K562 (cell line): ENCODE measurements around the gene CACNA2D3. TPM values are rescaled to one million over a fixed set of nuclear protein-coding genes. Genes with fewer than 3 reads are reported as not detected.

Experiments used
- ATAC-seq: fragments of 200-7000 bp; cut with Tn5 transposase; 3 replicates; pipeline ENCODE4 v1.9.1; 2020; ENCODE audit warnings: moderate library complexity
- BruUV-seq: library from RNA; stranded (reverse); fragments of 400-500 nt; replicated peaks from 2 replicates; lab custom pipeline; 2021; lab: Mats Ljungman, UMichigan
- CTCF ChIA-PET: fragments of 300-600 bp; formaldehyde crosslinking; extraction: SDS; loops from one replicate; lab custom pipeline; 2021; ENCODE audit warnings: low intra/inter-chr PET ratio; lab: Yijun Ruan, JAX
- POLR2A ChIA-PET: fragments of 300-600, 350-650 bp; sonication (Branson Sonifier 250); formaldehyde crosslinking; extraction: SDS; loops from one replicate; lab custom pipeline; 2021; ENCODE audit warnings: antibody characterized with exemption, inconsistent platforms; lab: Yijun Ruan, JAX
- DNase-seq, 4 experiments: peaks; one replicate each; pipeline versions ENCODE4 v3.0.0 to v3.0.0-alpha.2; 2011 to 2018; ENCODE audit warnings: low spot score in 3 of 4, mixed read lengths in 3 of 4; ENCODE audit errors: extremely low read depth in 1 of 4
- FAIRE-seq: peaks from 2 replicates; lab custom pipeline; 2011; peaks lifted over from hg19 to GRCh38; lab: Jason Lieb, UNC
- H2AFZ ChIP-seq: 2 replicates; pipeline ENCODE4 v1.6.0; 2011; ENCODE audit warnings: low read depth, low read length, control low read depth, inconsistent platforms
- H3K27ac ChIP-seq: fragments of 200-600 bp; 3 replicates; pipeline ENCODE4 v1.8.0; 2011; ENCODE audit warnings: low read depth, mild to moderate bottlenecking, control low read depth, inconsistent platforms, low read length, moderate library complexity, mixed read lengths; ENCODE audit errors: extremely low read depth
- H3K27me3 ChIP-seq, 2 experiments: fragments of 300-600 bp in 1 of 2; 2 replicates in 1 of 2; 3 replicates in 1 of 2; pipeline versions ENCODE4 v1.6.0 to v1.8.0; 2011; ENCODE audit warnings: inconsistent platforms in 2 of 2, low read length in 2 of 2, mild to moderate bottlenecking in 1 of 2, mixed read lengths in 1 of 2, moderate library complexity in 1 of 2; ENCODE audit not compliant: control insufficient read depth in 2 of 2, insufficient read depth in 2 of 2
- H3K36me3 ChIP-seq: fragments of 300-600 bp; 3 replicates; pipeline ENCODE4 v1.8.0; 2011; ENCODE audit warnings: mild to moderate bottlenecking, low read length, inconsistent platforms; ENCODE audit not compliant: control insufficient read depth, insufficient read depth
- H3K4me1 ChIP-seq, 2 experiments: fragments of 200-600 bp in 1 of 2; replicated peaks in 1 of 2; 2 replicates in 1 of 2; 3 replicates in 1 of 2; pipeline versions ENCODE4 v1.5.1 to v1.8.0; 2011; ENCODE audit warnings: inconsistent platforms in 2 of 2, low read length in 2 of 2, mild to moderate bottlenecking in 1 of 2, mixed read lengths in 1 of 2, moderate library complexity in 1 of 2; ENCODE audit not compliant: control insufficient read depth in 2 of 2, insufficient read depth in 2 of 2
- H3K4me2 ChIP-seq: 2 replicates; pipeline ENCODE4 v1.6.1; 2011; ENCODE audit warnings: low read length, control low read depth, inconsistent platforms, mixed read lengths; ENCODE audit not compliant: insufficient read depth
- H3K4me3 ChIP-seq: fragments of 200-600 bp; sonication (generic), shearing (Covaris generic); 2 replicates; pipeline ENCODE4 v1.5.1; 2016; ENCODE audit warnings: control low read depth, inconsistent platforms
- H3K79me2 ChIP-seq: fragments of 200-600 bp; 3 replicates; pipeline ENCODE4 v1.8.0; 2011; ENCODE audit warnings: low read length, inconsistent platforms; ENCODE audit not compliant: control insufficient read depth, insufficient read depth
- H3K9ac ChIP-seq, 2 experiments: 2 replicates each; pipeline versions ENCODE4 v1.6.0 to v1.6.1; 2011; ENCODE audit warnings: low read depth in 2 of 2, low read length in 2 of 2, control low read depth in 1 of 2, inconsistent platforms in 1 of 2, mild to moderate bottlenecking in 1 of 2, mixed read lengths in 1 of 2; ENCODE audit not compliant: insufficient read depth in 1 of 2
- H3K9me1 ChIP-seq: one replicate; pipeline ENCODE4 v1.6.0; 2011; ENCODE audit warnings: inconsistent platforms, mild to moderate bottlenecking, low read length, moderate library complexity; ENCODE audit not compliant: control insufficient read depth, insufficient read depth
- H3K9me3 ChIP-seq: replicated peaks from 2 replicates; pipeline ENCODE4 v1.5.1; 2011; ENCODE audit warnings: low read depth, low read length, inconsistent platforms; ENCODE audit not compliant: control insufficient read depth, insufficient read depth
- H4K20me1 ChIP-seq: replicated peaks from 2 replicates; pipeline ENCODE4 v1.6.1; 2011; ENCODE audit warnings: low read length, inconsistent platforms, mixed read lengths; ENCODE audit not compliant: control insufficient read depth, insufficient read depth
- ARNT ChIP-seq, 2 experiments: fragments of 450-650 bp; IDR thresholded peaks; 2 replicates each; pipeline ENCODE4 v1.6.1; 2016; ENCODE audit warnings: mild to moderate bottlenecking in 1 of 2
- BCL6 ChIP-seq: fragments of 250-450 bp; sonication (Bioruptor Pico); IDR thresholded peaks from 2 replicates; pipeline ENCODE4 v1.4.0; 2020
- CXXC5 ChIP-seq: fragments of 250-450 bp; sonication (Bioruptor Pico); IDR thresholded peaks from 2 replicates; pipeline ENCODE4 v1.8.0; 2022; ENCODE audit warnings: inconsistent platforms, mild to moderate bottlenecking, moderate library complexity
- FOS ChIP-seq: IDR thresholded peaks from 3 replicates; pipeline ENCODE4 v1.6.1; 2011; ENCODE audit not compliant: insufficient read length; ENCODE audit errors: extremely low read depth
- GTF3C2 ChIP-seq: IDR thresholded peaks from 3 replicates; pipeline ENCODE4 v1.6.1; 2011; ENCODE audit warnings: borderline replicate concordance, mild to moderate bottlenecking, moderate library complexity; ENCODE audit not compliant: insufficient read length; ENCODE audit errors: extremely low read depth
- HDAC2 ChIP-seq: fragments of 450-650 bp; IDR thresholded peaks from 2 replicates; pipeline ENCODE4 v1.6.1; 2016; ENCODE audit warnings: mild to moderate bottlenecking
- HOMEZ ChIP-seq: fragments of 250-450 bp; sonication (Bioruptor Pico); IDR thresholded peaks from 2 replicates; pipeline ENCODE4 v1.4.0; 2020; ENCODE audit warnings: mild to moderate bottlenecking, moderate library complexity
- MCM3 ChIP-seq: fragments of 450-650 bp; IDR thresholded peaks from 2 replicates; pipeline ENCODE4 v1.6.1; 2016
- NBN ChIP-seq: fragments of 450-650 bp; IDR thresholded peaks from 2 replicates; pipeline ENCODE4 v1.6.1; 2016; ENCODE audit warnings: low read depth, mild to moderate bottlenecking
- POLR2B ChIP-seq: fragments of 450-650 bp; IDR thresholded peaks from 2 replicates; pipeline ENCODE4 v1.6.1; 2018; ENCODE audit warnings: low read depth; ENCODE audit not compliant: partially characterized antibody
- POLR2G ChIP-seq: fragments of 200-400 bp; formaldehyde crosslinking; IDR thresholded peaks from 2 replicates; pipeline ENCODE4 v1.6.1; 2017; ENCODE audit warnings: low read depth, mild to moderate bottlenecking, antibody characterized with exemption, low read length, moderate library complexity
- RB1 ChIP-seq: fragments of 450-650 bp; IDR thresholded peaks from 2 replicates; pipeline ENCODE4 v1.6.1; 2017; ENCODE audit warnings: low read depth, mild to moderate bottlenecking
- ZSCAN32 ChIP-seq: fragments of 450-650 bp; formaldehyde crosslinking; IDR thresholded peaks from 2 replicates; pipeline ENCODE4 v1.4.0; 2020; ENCODE audit warnings: mild to moderate bottlenecking, moderate library complexity
- WGBS: fragments of 100-300 bp; shearing (Covaris generic); methylation state at CpG from one replicate; pipeline ENCODE4 v1.1.6; 2016; ENCODE audit warnings: low coverage, mixed read lengths; ENCODE audit not compliant: insufficient coverage; ENCODE audit errors: missing lambda C conversion rate; 5-methylcytosine and 5-hydroxymethylcytosine counted together
- in situ Hi-C: fragments of 300-500 bp; cut with MboI; formaldehyde crosslinking; loops from 4 replicates; pipeline ENCODE4 v1.15.0; 2018; ENCODE audit warnings: inconsistent platforms, mixed read lengths
- intact Hi-C: fragments of 100-400 bp; cut with micrococcal nuclease; formaldehyde crosslinking; loops from 2 replicates; pipeline ENCODE4 v1.14.2; 2022
- polyA plus RNA-seq, 8 experiments: library from polyadenylated mRNA; depleted of rRNA in 4 of 8; stranded (reverse) in 5 of 8; unstranded in 3 of 8; fragments of >200 nt; fragmentation: Nextera tagmentation in 2 of 8; fragmentation: Illumina TruSeq in 1 of 8; extraction: Ambion mirVana in 2 of 8; extraction: Trizol in 1 of 8; gene quantifications; 2 replicates each; pipeline versions ENCODE4 v1.2.1 to v1.2.3, GENCODE V29; 2011 to 2014; ENCODE audit warnings: inconsistent platforms in 1 of 8, missing spikeins in 1 of 8
- total RNA-seq, 7 experiments: library from RNA; depleted of rRNA in 6 of 7; stranded (reverse); fragments of >200 nt in 6 of 7; fragmentation: Illumina TruSeq in 2 of 7; extraction: Trizol in 2 of 7; gene quantifications; 2 replicates each; pipeline versions ENCODE4 v1.2.1 to v1.2.3, GENCODE V29; 2011 to 2021; ENCODE audit warnings: low replicate concordance in 1 of 7

CACNA2D3 gene
- total and polyA plus RNA-seq, 9 of the 15 experiments (the other 6 are each of a cell fraction or from before 2014, with no cell fraction given): 0.01 TPM; not detected in 8

GRCh38 chr3:54628888-54629441 is 506.6 kb downstream of the CACNA2D3 start (continued):
- TF ChIP-seq HOMEZ (CRISPR knock-in tag) (no peak), ARNT (IDR thresholded peaks at IDR 0.05) (no peak), BCL6 (CRISPR knock-in tag) (no peak), ZSCAN32 (CRISPR knock-in tag) (no peak), RB1 (no peak), CXXC5 (CRISPR knock-in tag) (no peak), MCM3 (no peak), POLR2G (no peak), FOS (no peak)

GRCh38 chr3:54630101-54630623 is 507.8 kb downstream of the CACNA2D3 start:
- H3K4me3 ChIP-seq: no peak overlapping the region
- H4K20me1 ChIP-seq: no peaks in the 10 kb centered on the region
- intact Hi-C loops (no loop called here), in situ Hi-C loops (no loop called here)
- no peak overlapping the region for H3K4me2 ChIP-seq
- no peaks in the 10 kb centered on the region for H3K79me2 ChIP-seq
- no peak overlapping the region for H2AFZ ChIP-seq
- no peak for FAIRE-seq
- H3K4me1 ChIP-seq: no peaks in the 10 kb centered on the region; a peak in 1 of 5 replicates
- no peak overlapping the region for H3K9ac ChIP-seq
- CTCF ChIA-PET: no interaction called here
- DNase-seq: no peak
- WGBS: 2% methylated on average over 5 of the region's 6 CpGs
- H3K27ac ChIP-seq: no peak overlapping the region
- no peak for ATAC-seq
- H3K27me3 ChIP-seq: no peaks in the 10 kb centered on the region; a peak in 1 of 5 replicates
- H3K9me3 ChIP-seq: no peaks in the 10 kb centered on the region
- POLR2A ChIA-PET: interaction anchor here (0.6 kb wide), 1 partner anchor 68 kb away, joined by 3 read pairs; no protein-coding TSS in a partner anchor
- no TSS peak for BruUV-seq
- no peaks in the 10 kb centered on the region for H3K9me1 ChIP-seq
- H3K36me3 ChIP-seq: no peaks in the 10 kb centered on the region
- TF ChIP-seq POLR2B (no peak), GTF3C2 (no peak), HDAC2 (no peak), NBN (no peak)
